HFF-Myc (cell line): ENCODE data around the gene IQGAP2.

Experiments
- DNase-seq: peaks from one replicate; pipeline ENCODE4 v3.0.0-alpha.2; 2011; ENCODE audit warnings: low read depth; ENCODE audit errors: extremely low read depth
- H3K4me3 ChIP-seq: replicated peaks from 2 replicates; pipeline ENCODE4 v1.5.1; 2011; ENCODE audit warnings: low read depth, mild to moderate bottlenecking, control low read depth, low read length
- TF ChIP-seq, protein P1 (sequence below): IDR thresholded peaks from 2 replicates; pipeline ENCODE4 v1.5.1; 2012; ENCODE audit warnings: mild to moderate bottlenecking, low read depth, low read length, control low read depth; ENCODE audit errors: missing control alignments

IQGAP2 gene

DNA sequence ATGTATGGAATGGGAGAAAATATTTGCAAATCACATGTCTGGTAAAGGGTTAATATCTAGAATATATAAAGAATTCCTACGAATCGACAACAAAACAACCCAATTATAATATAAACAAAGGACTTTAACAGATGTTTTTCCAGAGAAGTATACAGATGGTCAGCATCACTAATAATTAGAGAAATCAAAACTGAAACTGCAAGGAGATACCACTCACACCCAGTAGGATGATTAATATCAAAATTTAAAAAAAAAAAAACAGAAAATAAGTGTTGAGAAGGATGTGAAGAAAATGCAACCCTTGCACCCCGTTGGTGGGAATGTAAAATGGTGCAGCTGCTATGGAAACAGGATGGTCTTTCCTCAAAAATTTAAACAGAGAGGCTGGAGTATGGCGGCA, 278.2 kb downstream of the IQGAP2 start:
- TF ChIP-seq, protein P1, sequence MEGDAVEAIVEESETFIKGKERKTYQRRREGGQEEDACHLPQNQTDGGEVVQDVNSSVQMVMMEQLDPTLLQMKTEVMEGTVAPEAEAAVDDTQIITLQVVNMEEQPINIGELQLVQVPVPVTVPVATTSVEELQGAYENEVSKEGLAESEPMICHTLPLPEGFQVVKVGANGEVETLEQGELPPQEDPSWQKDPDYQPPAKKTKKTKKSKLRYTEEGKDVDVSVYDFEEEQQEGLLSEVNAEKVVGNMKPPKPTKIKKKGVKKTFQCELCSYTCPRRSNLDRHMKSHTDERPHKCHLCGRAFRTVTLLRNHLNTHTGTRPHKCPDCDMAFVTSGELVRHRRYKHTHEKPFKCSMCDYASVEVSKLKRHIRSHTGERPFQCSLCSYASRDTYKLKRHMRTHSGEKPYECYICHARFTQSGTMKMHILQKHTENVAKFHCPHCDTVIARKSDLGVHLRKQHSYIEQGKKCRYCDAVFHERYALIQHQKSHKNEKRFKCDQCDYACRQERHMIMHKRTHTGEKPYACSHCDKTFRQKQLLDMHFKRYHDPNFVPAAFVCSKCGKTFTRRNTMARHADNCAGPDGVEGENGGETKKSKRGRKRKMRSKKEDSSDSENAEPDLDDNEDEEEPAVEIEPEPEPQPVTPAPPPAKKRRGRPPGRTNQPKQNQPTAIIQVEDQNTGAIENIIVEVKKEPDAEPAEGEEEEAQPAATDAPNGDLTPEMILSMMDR = no peak
- no peak for DNase-seq
- H3K4me3 ChIP-seq = no peak overlapping the region

DNA sequence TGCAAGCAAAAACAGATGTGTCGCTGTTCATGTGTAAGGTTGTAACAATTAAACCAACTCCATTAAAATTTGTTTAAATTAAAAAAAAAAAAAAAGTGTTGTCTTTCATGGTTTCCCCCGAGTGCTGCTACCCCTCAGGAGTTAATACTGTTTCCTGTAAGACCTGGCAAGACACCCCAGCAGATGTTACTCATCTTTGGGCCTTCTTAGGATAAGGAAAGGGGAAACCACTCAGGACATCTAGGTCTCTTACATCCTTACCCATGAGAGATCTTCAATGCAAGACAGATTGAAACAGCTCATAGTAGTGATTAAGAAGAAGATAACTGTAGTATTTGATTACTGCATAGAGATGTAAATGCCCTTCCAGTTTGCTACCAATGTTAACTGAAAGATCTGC, 279.3 kb downstream of the IQGAP2 start:
- no peak for DNase-seq
- TF ChIP-seq, protein P1 = no peak

DNA sequence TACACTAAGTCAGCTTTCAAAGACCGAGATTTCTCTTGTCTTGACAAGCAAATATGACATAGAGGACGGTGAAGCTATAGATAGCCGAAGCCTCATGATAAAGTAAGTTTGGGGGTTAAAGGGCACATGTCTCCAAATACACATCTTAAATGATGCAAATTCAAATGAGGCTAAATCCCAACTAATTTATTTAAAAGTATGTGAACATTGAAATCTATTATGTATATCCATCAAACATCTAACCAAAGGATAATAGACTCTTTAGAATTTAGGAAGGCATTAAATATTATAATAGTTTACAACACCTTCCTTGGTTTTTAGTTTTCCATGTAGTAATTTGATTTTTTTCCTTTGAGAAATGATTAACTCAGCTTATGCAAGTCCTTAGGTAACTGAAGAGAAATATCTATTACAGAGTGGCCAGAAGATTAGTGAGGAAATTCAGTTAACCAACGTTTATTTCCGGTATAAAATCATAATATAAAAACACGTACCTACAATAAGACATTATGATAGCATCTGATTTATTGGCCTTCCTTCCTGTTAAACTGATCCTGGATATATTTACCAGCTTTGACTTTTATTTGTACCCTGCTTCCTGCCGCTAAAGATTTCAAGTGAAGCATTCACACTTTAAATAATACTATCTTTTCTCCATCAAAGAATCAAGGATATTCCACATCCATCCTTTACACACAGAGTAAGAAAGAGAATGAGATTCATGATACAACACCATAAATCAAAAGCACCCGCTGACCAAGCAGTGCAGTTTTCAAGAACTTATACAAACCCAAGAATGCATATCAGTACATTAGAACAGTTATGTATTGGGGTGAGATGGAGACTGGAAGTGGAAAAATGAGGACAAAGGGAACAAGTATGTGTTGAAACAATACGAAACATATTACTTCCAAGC, 281.0 kb downstream of the IQGAP2 start:
- no peak overlapping the region for H3K4me3 ChIP-seq
- DNase-seq = no peak
- TF ChIP-seq, protein P1 = no peak

More for the DNA sequence above, 279.3 kb downstream of the IQGAP2 start:
- H3K4me3 ChIP-seq = no peak overlapping the region

DNA sequence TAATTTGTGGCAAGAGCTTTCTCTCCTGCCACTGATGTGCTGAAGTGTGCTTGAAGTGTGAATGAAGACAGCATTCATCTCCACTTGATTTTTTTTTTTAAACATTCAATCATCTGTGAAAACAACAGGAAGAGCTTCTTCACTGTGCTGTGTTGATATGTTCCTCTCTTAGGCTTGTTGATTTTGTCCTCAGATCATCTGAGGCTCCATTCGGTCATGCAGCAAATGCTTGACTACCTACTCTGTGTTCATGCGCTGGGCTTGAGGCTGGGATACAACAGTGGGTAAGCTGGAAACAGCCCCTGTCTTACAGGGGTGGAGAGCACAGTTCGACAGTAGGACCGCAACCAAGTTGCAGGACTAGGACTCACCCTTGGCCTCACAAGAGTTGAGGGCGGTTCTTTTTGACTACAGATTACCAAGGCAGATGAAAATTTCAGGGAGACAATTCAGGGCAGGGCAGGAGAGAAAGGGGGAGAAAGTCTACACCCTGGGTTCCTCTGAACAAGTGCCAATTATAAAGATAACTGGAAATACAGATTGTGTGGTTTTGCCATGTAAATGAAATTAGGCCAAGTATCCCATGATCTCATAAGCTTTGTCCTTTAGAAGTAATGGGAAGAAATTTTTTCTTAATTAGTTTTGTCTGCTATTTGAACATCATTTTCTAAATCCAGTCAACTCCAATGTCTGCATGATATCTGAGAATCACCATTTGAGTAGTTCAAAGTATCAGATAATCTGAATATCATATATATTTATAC, 281.9 kb downstream of the IQGAP2 start:
- TF ChIP-seq, protein P1 = no peak
- no peak for DNase-seq
- H3K4me3 ChIP-seq = no peak overlapping the region

DNA sequence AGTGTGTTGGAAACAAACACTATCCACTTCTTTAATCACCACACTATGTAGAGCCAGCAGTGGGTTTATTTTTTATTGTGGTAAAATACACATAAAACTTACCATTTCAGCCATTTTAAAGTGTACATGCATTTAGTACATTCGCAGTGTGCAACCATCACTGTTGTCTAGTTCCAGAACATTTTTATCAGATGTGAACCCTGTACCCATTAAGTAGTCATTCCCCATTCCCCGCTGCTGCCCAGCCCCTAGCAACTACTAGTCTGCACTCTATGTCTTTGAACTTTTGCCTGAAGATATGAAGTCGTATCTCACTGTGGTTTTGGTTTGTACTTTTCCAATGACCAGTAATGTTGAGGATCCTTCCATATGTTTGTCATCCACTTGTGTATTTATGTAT, 282.6 kb downstream of the IQGAP2 start:
- DNase-seq = no peak
- TF ChIP-seq, protein P1 = no peak
- no peak overlapping the region for H3K4me3 ChIP-seq

DNA sequence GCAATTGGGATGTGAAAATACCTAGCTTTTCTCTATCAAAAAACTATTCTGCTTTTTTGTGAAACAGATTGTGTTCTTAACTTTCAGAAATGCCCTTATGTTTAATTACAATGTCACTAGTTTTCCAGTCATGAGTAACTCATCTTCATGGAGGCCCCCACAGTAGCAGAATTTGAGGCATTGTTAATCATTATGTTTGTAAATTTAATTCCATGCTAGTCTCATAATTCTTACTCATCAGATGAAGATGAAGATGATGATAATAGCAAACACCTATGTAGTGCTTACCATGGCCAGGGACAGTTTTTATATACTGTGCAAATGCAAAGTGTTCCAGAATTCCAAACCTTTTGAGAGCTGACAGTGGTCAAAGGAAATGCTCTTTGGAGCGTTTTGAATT, 285.1 kb downstream of the IQGAP2 start:
- no peak overlapping the region for H3K4me3 ChIP-seq
- TF ChIP-seq, protein P1 = no peak
- DNase-seq = no peak
